ENCODE data around the gene ZCCHC14. TPM values are rescaled to one million over a fixed set of nuclear protein-coding genes. Genes with fewer than 3 reads are reported as not detected.

The ZCCHC14 gene
- total and polyA plus RNA-seq, 2 of the 8 experiments (the other 6 are each of a cell fraction or from before 2014, with no cell fraction given), result 8.2 to 28.2 TPM

- TF ChIP-seq SIN3A (conservative IDR thresholded peaks at IDR 0.05 in 1 of 2, IDR thresholded peaks at IDR 0.05 in 1 of 2; ENCODE audit: low read depth in 1 of 2, low read length in 2 of 2) (no peak), CHD2 (IDR thresholded peaks at IDR 0.05; ENCODE audit: low read length) (no peak), RFX5 (IDR thresholded peaks at IDR 0.05; ENCODE audit: borderline replicate concordance, low read depth, low read length) (no peak), USF2 (IDR thresholded peaks at IDR 0.05; ENCODE audit: low read length) (no peak), CHD7 (IDR thresholded peaks at IDR 0.05; ENCODE audit: insufficient replicate concordance, low read length) (no peak)
Observed at GRCh38 chr16:87486282-87486681, 6.5 kb downstream of the ZCCHC14 start (continued).
